Endothelial cell of umbilical vein (primary cell): ENCODE results near the gene CADPS.

Experiments used
- EZH2 ChIP-seq: IDR thresholded peaks from 2 replicates; pipeline ENCODE4 v1.6.1; 2012; ENCODE audit warnings: borderline replicate concordance, low read depth, mild to moderate bottlenecking, moderate library complexity, low read length, inconsistent platforms; ENCODE audit not compliant: severe bottlenecking
- GATA2 ChIP-seq: IDR thresholded peaks from 2 replicates; pipeline ENCODE4 v1.7.0; 2011; ENCODE audit warnings: low read depth, mild to moderate bottlenecking, moderate library complexity, mixed read lengths, low read length; ENCODE audit not compliant: insufficient read length, insufficient read depth
- POLR2A ChIP-seq: IDR thresholded peaks from 2 replicates; pipeline ENCODE4 v1.6.1; 2012; ENCODE audit warnings: low read depth, mild to moderate bottlenecking, control low read depth, low read length
- POLR2AphosphoS5 ChIP-seq: IDR thresholded peaks from 2 replicates; pipeline ENCODE4 v1.6.1; 2012; ENCODE audit warnings: low read depth, mild to moderate bottlenecking, control low read depth, low read length, moderate library complexity; ENCODE audit not compliant: insufficient read depth
- TF ChIP-seq, protein P1 (sequence below), 2 donors: IDR thresholded peaks; 1 replicate in 1 of 2; 2 replicates in 1 of 2; pipeline ENCODE4 v1.5.1; 2011; ENCODE audit warnings: low read length in 2 of 2, mild to moderate bottlenecking in 2 of 2, moderate library complexity in 2 of 2, control low read depth in 1 of 2, inconsistent platforms in 1 of 2, low read depth in 1 of 2; ENCODE audit not compliant: insufficient read depth in 1 of 2; ENCODE audit errors: extremely low read depth in 1 of 2
- TF ChIP-seq, protein P2 (sequence below): IDR thresholded peaks from 2 replicates; pipeline ENCODE4 v1.6.1; 2011; ENCODE audit not compliant: insufficient read depth, insufficient read length

DNA sequence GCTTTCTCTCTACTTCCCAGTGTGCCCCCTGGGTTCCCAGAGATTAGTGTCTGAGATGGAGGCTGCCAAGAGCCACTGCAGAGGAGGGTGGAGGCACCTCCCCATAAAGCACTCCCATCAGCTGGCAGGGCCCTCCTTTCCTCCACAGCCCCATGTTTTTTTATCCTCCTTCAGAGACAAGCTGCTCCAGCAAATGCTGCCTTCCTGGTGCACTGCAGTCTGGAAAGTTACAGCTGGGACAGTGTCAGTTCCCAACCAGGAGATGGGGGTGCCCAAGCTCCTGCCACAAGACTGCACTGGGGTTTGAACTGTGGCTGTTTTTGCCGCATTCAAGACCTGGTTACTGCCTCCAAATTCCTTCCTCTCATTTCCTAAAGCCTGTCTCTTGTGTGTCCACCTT, 206.1 kb downstream of the CADPS start:
- TF ChIP-seq POLR2A (no peak), EZH2 (no peak), POLR2AphosphoS5 (no peak), GATA2 (no peak)
- TF ChIP-seq, protein P1, sequence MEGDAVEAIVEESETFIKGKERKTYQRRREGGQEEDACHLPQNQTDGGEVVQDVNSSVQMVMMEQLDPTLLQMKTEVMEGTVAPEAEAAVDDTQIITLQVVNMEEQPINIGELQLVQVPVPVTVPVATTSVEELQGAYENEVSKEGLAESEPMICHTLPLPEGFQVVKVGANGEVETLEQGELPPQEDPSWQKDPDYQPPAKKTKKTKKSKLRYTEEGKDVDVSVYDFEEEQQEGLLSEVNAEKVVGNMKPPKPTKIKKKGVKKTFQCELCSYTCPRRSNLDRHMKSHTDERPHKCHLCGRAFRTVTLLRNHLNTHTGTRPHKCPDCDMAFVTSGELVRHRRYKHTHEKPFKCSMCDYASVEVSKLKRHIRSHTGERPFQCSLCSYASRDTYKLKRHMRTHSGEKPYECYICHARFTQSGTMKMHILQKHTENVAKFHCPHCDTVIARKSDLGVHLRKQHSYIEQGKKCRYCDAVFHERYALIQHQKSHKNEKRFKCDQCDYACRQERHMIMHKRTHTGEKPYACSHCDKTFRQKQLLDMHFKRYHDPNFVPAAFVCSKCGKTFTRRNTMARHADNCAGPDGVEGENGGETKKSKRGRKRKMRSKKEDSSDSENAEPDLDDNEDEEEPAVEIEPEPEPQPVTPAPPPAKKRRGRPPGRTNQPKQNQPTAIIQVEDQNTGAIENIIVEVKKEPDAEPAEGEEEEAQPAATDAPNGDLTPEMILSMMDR (IDR thresholded peaks at IDR 0.05; ENCODE audit: extremely low read depth in 1 of 2, insufficient read depth in 1 of 2, low read depth in 1 of 2, low read length in 2 of 2), result no peak
- TF ChIP-seq, protein P2, sequence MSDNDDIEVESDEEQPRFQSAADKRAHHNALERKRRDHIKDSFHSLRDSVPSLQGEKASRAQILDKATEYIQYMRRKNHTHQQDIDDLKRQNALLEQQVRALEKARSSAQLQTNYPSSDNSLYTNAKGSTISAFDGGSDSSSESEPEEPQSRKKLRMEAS, result no peak
